ENCODE data around the gene RALGPS1.

Gene RALGPS1

GRCh38 chr9:127231666-127232065 is 317.1 kb downstream of the RALGPS1 start:
- no peak for DNase-seq

DNA sequence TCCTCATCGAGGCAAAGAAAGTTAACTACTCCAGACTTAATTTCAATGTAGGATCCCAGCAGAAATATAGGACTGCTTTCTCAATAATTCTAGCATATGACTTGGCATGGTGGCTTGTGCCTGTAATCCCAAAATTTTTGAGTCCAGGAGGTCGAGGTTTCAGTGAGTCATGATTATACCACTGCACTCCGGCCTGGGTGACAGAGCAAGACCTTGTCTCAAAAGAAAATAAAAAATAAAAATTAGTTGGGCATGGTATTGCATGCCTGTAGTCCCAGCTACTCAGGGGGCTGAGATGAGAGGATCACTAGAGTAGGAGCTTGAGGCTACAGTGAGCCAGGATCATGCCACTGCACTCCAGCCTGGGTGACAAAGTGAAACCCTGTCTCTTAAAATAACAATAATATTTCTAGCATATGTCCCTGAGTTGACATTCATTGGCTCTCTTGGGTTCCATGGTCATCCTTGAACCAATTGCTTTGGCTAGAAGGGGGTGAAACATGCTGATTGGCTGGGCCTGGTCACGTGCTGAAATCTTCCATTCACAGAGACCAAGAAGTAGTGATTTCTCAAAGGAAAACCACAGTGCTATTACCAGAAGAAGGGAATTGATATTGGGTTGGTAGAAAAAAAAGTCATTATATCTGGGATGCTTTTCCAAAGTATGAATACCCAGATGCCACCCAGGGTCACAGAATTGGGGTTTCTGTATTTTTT is 318.4 kb downstream of the RALGPS1 start:
- no peak for DNase-seq

DNA sequence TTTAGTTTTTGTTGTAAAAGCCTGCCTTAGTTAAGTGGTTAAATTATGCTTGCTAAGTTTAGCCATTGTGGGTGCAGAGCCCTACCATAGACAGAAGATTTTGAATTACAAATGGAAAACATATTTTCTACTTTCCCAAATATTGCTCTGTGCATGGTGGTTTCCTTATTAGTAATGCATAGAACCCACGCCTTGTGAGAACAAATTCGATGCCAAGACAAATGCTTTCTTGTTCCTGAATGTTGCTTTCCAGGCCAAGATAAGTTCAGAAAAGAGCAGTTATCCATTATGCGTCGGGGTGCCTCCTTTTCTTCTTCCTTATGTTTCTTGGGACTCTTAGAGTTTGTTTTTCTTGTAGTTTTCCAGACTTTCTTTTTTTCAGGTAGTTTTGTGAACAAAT is 319.0 kb downstream of the RALGPS1 start:
- no peak for DNase-seq

DNA sequence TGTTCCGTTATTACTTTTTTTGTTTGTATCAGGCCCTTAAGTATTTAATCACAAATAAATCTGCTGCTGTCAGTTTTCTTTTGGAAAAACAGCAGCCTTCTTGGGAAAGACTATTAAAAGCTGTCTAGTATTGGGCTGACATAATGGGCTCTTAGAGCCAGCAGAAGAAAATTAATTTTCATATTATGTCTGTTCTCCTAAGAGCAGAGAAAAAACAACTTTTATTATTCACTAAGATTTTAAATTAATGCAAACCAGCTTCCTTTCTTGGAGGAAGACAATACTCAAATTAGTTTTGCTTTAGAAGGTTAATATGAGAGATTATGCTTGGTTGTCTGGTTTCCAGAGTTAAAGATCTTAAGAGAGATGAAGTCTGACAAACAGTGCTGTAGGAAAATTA is 319.4 kb downstream of the RALGPS1 start:
- no peak for DNase-seq

DNA sequence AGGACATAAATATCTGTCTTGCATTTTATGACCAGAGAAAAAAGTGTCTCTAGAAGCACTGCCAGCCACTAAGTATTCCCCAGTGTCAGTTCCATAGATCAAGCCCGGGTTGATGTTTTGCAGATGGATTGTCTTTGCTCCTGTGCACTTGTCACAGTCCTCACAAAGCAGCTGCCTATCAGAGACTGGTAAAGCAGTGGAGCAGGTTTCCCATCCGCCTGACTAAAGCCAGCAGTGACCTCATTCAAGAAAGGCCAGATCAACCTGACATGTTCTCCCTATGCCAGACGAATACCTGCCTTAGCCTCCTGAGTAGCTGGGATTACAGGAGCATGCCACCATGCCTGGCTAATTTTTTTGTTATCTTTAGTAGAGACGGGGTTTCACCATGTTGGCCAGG is 323.2 kb downstream of the RALGPS1 start:
- no peak for DNase-seq

- DNase-seq: no peak
Measured at GRCh38 chr9:127241354-127241753, 326.8 kb downstream of the RALGPS1 start.

- DNase-seq: peak; percentile 97
Measured at GRCh38 chr9:127244609-127245601, 330.3 kb downstream of the RALGPS1 start.

DNA sequence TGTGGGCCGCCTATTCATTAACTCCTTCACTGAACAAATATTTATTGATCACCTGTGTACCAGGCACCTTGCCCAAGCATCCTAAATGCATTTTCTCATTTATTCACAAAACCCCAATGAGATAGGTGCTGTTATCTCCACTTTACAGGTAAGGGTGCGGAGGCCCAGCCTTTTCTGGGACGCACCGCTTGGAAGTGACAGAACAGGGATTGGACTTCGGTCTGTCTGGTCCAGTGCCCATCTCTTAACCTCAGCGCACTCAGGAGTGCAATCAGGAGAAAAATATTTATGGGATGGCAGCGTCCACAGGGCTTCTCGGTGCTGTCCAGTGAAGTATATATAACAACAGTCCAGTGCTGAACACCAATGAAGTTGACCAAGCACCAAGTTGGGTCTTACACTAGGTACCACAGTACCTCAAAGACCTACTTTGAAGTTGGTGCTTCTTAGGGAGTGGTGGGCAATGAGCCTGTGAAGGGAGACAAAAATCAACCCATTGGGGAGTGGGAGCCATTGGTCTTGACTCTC is 331.1 kb downstream of the RALGPS1 start:
- no peak for DNase-seq

DNA sequence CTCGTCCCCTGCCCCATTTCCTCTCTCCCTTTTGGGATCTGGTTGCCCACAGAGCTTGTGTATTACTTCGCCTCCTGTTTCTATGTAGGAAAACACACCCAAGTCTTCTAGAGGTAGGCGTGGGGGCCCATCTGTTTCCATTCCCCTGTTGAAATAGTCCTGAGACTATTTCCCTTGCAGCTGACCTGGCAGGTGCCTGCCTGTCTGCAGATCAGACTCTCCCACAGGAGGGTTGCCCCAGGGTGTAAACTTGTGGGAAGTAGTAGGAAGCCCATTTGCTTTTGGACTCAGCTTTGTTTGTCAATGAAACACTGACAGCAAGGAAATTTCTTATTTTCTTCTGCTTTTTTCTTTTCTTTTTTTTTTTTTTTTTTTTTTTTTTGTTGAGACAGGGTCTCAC is 333.7 kb downstream of the RALGPS1 start:
- DNase-seq: no peak

DNA sequence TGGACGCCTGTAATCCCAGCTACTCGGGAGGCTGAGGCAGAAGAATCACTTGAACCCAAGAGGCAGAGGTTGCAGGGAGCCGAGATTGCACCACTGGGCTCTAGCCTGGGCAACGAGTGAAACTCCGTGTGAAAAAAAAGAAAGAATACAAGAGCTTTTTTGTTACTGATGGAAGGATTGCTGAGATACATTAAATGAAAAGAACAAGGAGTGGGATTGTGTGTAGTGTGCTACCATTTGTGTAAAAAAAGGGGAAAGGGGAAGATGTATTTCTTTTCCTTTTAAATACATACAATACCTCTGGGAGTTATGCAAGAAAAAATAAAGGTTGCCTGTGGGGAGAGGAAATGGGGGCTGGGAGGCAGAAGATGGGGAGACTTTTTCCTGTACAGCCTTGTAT is 335.3 kb downstream of the RALGPS1 start:
- no peak for DNase-seq

DNA sequence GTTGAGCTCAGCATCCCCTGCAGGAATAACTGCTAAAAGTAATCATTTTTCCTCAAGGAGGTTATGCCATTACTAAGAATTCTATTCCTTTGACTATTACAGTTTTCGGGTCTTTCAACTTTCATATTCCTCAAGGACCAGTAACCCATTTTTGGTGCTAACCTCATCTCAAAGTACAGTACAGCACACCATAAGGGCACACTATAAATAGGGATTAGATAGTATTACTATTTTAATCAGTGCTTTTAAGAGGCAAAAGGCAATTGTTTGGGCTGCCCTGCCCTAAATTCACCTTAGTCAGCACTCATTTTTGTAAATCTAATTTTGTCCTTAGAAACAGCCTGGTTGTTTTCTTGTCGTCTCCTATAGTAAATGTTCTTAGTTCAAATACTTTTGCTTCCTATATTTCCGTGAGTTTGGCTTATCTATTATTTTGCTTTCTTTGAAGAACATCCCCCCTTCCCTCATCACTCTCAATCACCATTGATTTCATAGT is 336.4 kb downstream of the RALGPS1 start:
- no peak for DNase-seq

DNA sequence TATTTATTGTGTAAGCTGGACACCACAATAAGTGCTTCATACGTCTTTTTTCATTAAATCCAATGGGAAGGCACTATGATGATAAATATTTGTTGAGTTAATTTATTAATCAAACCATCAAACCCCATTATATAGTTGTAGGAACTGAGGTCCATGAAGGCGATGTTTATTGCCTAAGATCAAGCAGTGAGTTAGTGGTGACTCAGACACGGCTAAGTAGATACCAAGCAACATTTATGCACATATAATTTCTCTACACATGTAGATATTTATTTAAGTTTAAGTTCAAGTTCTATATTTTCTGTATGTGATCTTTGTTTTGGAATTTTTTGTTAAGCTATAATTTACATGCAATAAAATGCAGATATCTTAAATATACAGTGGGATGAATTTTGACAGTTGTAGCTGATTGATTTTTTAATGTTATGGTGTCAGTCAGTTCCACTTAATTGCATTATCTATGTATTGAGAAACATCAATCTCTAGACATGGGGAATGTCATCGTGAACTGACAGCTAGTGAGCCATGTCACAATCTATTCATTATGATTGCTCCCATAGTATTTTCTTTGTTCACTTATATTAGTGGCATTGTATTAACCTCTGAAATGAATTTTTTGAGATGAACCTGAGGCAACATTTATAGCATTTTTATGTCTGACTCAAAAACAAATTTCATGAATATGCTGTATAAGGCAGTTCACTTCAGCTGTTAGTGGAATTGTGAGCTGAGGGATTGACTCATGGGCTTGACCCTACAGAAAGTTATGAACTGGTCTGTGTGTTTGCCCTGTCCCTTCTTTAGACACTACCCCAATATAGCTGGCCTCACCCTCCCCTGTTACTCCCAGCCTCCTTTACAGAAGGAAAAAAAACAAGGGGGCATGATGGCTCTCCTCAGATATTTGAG is 338.1 kb downstream of the RALGPS1 start:
- DNase-seq: no peak

GRCh38 chr9:127253446-127253845 is 338.9 kb downstream of the RALGPS1 start:
- no peak for DNase-seq

- DNase-seq: no peak
Measured at GRCh38 chr9:127255692-127256091, 341.1 kb downstream of the RALGPS1 start.

- DNase-seq: no peak
Measured at GRCh38 chr9:127256324-127256723, 341.7 kb downstream of the RALGPS1 start.

- no peak for DNase-seq
Measured at GRCh38 chr9:127258606-127259471, 344.3 kb downstream of the RALGPS1 start.

- DNase-seq: no peak
Measured at GRCh38 chr9:127262602-127263001, 348.0 kb downstream of the RALGPS1 start.

- DNase-seq: no peak
Measured at GRCh38 chr9:127263237-127263636, 348.7 kb downstream of the RALGPS1 start.

DNA sequence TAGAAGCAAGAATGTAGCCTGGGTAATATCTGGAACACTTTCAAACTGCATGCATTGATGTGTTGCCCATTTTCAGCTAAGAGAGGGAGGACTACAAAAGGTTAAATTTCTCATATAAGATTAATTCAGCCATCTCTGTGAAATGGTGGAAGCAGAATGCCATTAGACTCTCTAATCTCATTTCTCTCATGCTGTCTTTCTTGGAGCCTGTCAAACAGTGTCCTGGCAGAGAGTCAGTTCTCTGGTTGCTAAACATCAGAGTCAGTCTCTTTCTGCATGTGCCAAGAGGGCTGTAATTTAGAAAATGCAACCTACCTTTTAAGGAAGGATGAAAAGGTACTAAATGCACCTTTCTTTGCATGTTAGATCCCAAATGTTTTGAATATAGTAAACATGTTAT is 349.1 kb downstream of the RALGPS1 start:
- peak; percentile 5 for DNase-seq

DNA sequence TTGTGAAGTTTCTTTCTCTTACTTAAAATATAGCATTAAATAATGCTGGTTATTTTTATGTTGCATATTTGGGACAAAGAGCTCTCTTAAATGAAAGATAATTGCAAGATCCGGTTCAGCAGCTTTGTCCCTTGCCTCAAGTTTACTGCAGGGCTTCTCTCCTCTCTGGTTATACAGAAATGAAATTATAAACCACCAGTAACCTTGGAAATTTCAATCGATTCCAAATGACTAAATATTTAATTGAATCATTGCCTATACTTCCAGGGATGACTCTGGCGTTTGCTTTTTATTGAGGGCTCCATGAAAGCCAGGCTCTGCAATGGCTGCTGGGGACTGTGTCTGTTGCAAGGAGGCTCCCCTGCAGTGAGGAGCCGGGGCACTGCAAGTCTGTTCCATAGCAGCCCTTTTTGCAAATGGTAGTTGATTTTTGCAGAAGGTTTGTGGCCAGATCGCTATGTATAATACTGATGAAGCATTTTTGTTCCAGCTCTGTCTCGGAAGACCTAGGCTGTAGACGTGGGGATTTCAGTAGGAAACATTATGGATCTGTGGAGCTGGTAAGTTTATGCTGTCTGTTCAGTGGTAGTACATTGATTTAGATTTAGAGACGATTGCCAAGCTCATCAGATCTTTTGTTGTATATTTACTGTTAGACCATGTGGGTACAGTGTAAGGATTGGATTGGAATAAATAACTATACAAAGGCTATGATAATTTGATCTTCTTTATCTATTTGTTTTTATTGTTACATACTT is 350.1 kb downstream of the RALGPS1 start, which contains the start of gene GARNL3:
Gene GARNL3, plus strand, starts transcription at position 313 of the 758 bp plus-strand sequence. Its CDS starts 104 bp downstream, at position 417.
- DNase-seq: peak; percentile 16

Measured in COR-L47 (cell line).